PC-9 (cell line): ENCODE data around the gene GUCY2C. TPM values are rescaled to one million over a fixed set of nuclear protein-coding genes. Genes with fewer than 3 reads are reported as not detected.
A peak's percentile ranks its signal among the peaks of the same experiment; 100 is the strongest.

Experiments used
- BruUV-seq: library from RNA; stranded (reverse); fragments of 400-500 nt; replicated peaks from 2 replicates; lab custom pipeline; 2021; lab: Mats Ljungman, UMichigan
- CTCF ChIA-PET: fragments of 300-600 bp; sonication (Branson Sonifier 250); formaldehyde crosslinking; loops from one replicate; lab custom pipeline; 2022; ENCODE audit warnings: antibody characterized with exemption; lab: Charles Lee
- POLR2A ChIA-PET: fragments of 300-600 bp; sonication (Branson Sonifier 250); formaldehyde crosslinking; loops from one replicate; lab custom pipeline; 2022; ENCODE audit warnings: antibody characterized with exemption; ENCODE audit not compliant: unreplicated experiment; lab: Charles Lee
- DNase-seq, 2 experiments: peaks; one replicate each; pipeline versions ENCODE4 v3.0.0 to v3.0.0-alpha.2; 2015 to 2022; ENCODE audit warnings: mixed read lengths in 1 of 2
- H2AFZ ChIP-seq: fragments of 200-600 bp; sonication (generic); 2 replicates; pipeline ENCODE4 v1.8.1; 2017; ENCODE audit warnings: antibody characterized with exemption
- H3F3A ChIP-seq: fragments of 200-600 bp; sonication (generic); 2 replicates; pipeline ENCODE4 v1.8.1; 2017; ENCODE audit warnings: antibody characterized with exemption, mild to moderate bottlenecking, low read depth; ENCODE audit not compliant: insufficient read depth
- H3K27ac ChIP-seq: fragments of 200-600 bp; sonication (generic); 2 replicates; pipeline ENCODE4 v1.6.1; 2016; ENCODE audit warnings: mixed run types
- H3K27me3 ChIP-seq: fragments of 200-600 bp; sonication (generic); 2 replicates; pipeline ENCODE4 v1.6.1; 2016; ENCODE audit warnings: low read depth, mixed run types; ENCODE audit not compliant: insufficient read depth
- H3K36me3 ChIP-seq: fragments of 200-600 bp; sonication (generic); 2 replicates; pipeline ENCODE4 v1.6.1; 2016; ENCODE audit warnings: low read depth, mixed run types
- H3K4me1 ChIP-seq: fragments of 200-600 bp; sonication (generic); replicated peaks from 2 replicates; pipeline ENCODE4 v1.6.1; 2016; ENCODE audit warnings: mixed run types; ENCODE audit not compliant: insufficient read depth
- H3K4me2 ChIP-seq: fragments of 200-600 bp; sonication (generic); 2 replicates; pipeline ENCODE4 v1.6.1; 2017; ENCODE audit warnings: mixed run types
- H3K4me3 ChIP-seq: fragments of 200-600 bp; sonication (generic); 2 replicates; pipeline ENCODE4 v1.6.1; 2016; ENCODE audit warnings: mixed run types
- H3K79me2 ChIP-seq: fragments of 200-600 bp; sonication (generic); 2 replicates; pipeline ENCODE4 v1.6.1; 2017; ENCODE audit warnings: low read depth, mixed run types
- H3K9me2 ChIP-seq: fragments of 200-600 bp; sonication (generic); 2 replicates; pipeline ENCODE4 v1.8.1; 2017; ENCODE audit warnings: mild to moderate bottlenecking; ENCODE audit not compliant: insufficient read depth
- H3K9me3 ChIP-seq: fragments of 200-600 bp; sonication (generic); 2 replicates; pipeline ENCODE4 v1.8.1; 2016; ENCODE audit warnings: low read depth; ENCODE audit not compliant: insufficient read depth
- H4K20me1 ChIP-seq: fragments of 200-600 bp; sonication (generic); 2 replicates; pipeline ENCODE4 v1.8.1; 2017; ENCODE audit not compliant: insufficient read depth
- CTCF ChIP-seq: fragments of 200-600 bp; sonication (generic); conservative IDR thresholded peaks from 2 replicates; pipeline ENCODE4 v1.6.1; 2017; ENCODE audit warnings: mixed run types, antibody characterized with exemption, mild to moderate bottlenecking, moderate library complexity
- EZH2 ChIP-seq: fragments of 200-600 bp; sonication (generic); IDR thresholded peaks from 2 replicates; pipeline ENCODE4 v1.8.0; 2017; ENCODE audit warnings: antibody characterized with exemption, low read depth
- intact Hi-C: fragments of 100-400 bp; cut with micrococcal nuclease; formaldehyde crosslinking; loops from one replicate; pipeline ENCODE4 v1.10.0; 2022; ENCODE audit not compliant: unreplicated experiment
- total RNA-seq: library from RNA; stranded (reverse); gene quantifications from 2 replicates; pipeline ENCODE4 v1.2.3, GENCODE V29; 2021

The GUCY2C gene
- total RNA-seq, 1 experiment from 2014 or later, result not detected

- POLR2A ChIA-PET, result no interaction called here
Observed at GRCh38 chr12:14629832-14630710, 66.3 kb downstream of the GUCY2C start.

GRCh38 chr12:14628771-14629170, 67.6 kb downstream of the GUCY2C start:
- Histone ChIP-seq H3K27ac (no peak overlapping the region), H3K9me2 (no peaks in the 10 kb centered on the region), H3K4me1 (no peaks in the 10 kb centered on the region), H2AFZ (peak overlapping the region; percentile 33; the same call in 1 of the 2 replicates), H3K9me3 (no peaks in the 10 kb centered on the region), H3K4me2 (no peak overlapping the region), H3K4me3 (no peak overlapping the region), H3K27me3 (no peaks in the 10 kb centered on the region), H3F3A (no peaks in the 10 kb centered on the region), H3K79me2 (no peaks in the 10 kb centered on the region), H4K20me1 (no peaks in the 10 kb centered on the region), H3K36me3 (no peaks in the 10 kb centered on the region)
- TF ChIP-seq EZH2 (no peak), CTCF (no peak)
- ChIA-PET POLR2A (interaction anchor here (0.7 kb wide), 1 partner anchor 523 kb away, joined by 5 read pairs; no protein-coding TSS in a partner anchor), CTCF (no interaction called here)
- no peak for DNase-seq
- BruUV-seq, result no TSS peak
- intact Hi-C loops, result no loop called here

More at GRCh38 chr12:14629832-14630710, 66.3 kb downstream of the GUCY2C start:
- no peaks in the 10 kb centered on the region for H3K79me2 ChIP-seq
- no peaks in the 10 kb centered on the region for H3K4me1 ChIP-seq
- H3K9me3 ChIP-seq, result no peaks in the 10 kb centered on the region
- H2AFZ ChIP-seq, result no peak overlapping the region
- no peaks in the 10 kb centered on the region for H3F3A ChIP-seq
- intact Hi-C loops, result loop anchor here (1.0 to 5.0 kb wide), 8 partner anchors 87 to 892 kb away; partner anchors contain the start of genes RERG and SMCO3
- no peaks in the 10 kb centered on the region for H3K36me3 ChIP-seq
- no peak overlapping the region for H3K4me3 ChIP-seq
- H3K27me3 ChIP-seq, result no peaks in the 10 kb centered on the region
- no peaks in the 10 kb centered on the region for H4K20me1 ChIP-seq
- CTCF ChIA-PET, result interaction anchor here (0.6 to 0.7 kb wide), 3 partner anchors 11 to 182 kb away, joined by 3 to 4 read pairs (median 3); no protein-coding TSS in a partner anchor
- no peak overlapping the region for H3K4me2 ChIP-seq
- no peak overlapping the region for H3K27ac ChIP-seq
- no peak for TF ChIP-seq EZH2
- peak; percentile 94 for TF ChIP-seq CTCF
- DNase-seq, result peak; percentile 51 to 75
- no TSS peak for BruUV-seq
- H3K9me2 ChIP-seq, result no peaks in the 10 kb centered on the region

- CTCF ChIA-PET, result no interaction called here
- H3K79me2 ChIP-seq, result no peaks in the 10 kb centered on the region
- H3K9me3 ChIP-seq, result no peaks in the 10 kb centered on the region
- H3K27ac ChIP-seq, result no peak overlapping the region
- no peaks in the 10 kb centered on the region for H3K4me1 ChIP-seq
- no TSS peak for BruUV-seq
- H4K20me1 ChIP-seq, result no peaks in the 10 kb centered on the region
- no peak for DNase-seq
- no peaks in the 10 kb centered on the region for H3K36me3 ChIP-seq
- no peak for TF ChIP-seq CTCF
- TF ChIP-seq EZH2, result no peak
- H2AFZ ChIP-seq, result no peak overlapping the region
- H3K4me3 ChIP-seq, result no peak overlapping the region
- H3K9me2 ChIP-seq, result no peaks in the 10 kb centered on the region
- H3K4me2 ChIP-seq, result no peak overlapping the region
- POLR2A ChIA-PET, result no interaction called here
- intact Hi-C loops, result no loop called here
- H3F3A ChIP-seq, result no peaks in the 10 kb centered on the region
- no peaks in the 10 kb centered on the region for H3K27me3 ChIP-seq
Observed at GRCh38 chr12:14621826-14622225, 74.6 kb downstream of the GUCY2C start.
